GM10248 (cell line): ENCODE measurements around the gene MRPL41.
A peak's percentile ranks its signal among the peaks of the same experiment; 100 is the strongest.
"Not testable (repeated sequence)": the region's sequence is repeated elsewhere in the genome, so short reads cannot be mapped to it uniquely, and the experiment has no call there.

Experiments used
- CTCF ChIA-PET: fragments of 300-600 bp; sonication (Branson Sonifier 250); formaldehyde crosslinking; extraction: SDS; loops from one replicate; lab custom pipeline; 2021; ENCODE audit warnings: antibody characterized with exemption; lab: Yijun Ruan, JAX
- POLR2A ChIA-PET: fragments of 350-650 bp; sonication (Branson Sonifier 250); formaldehyde crosslinking; extraction: SDS; loops from one replicate; lab custom pipeline; 2020; ENCODE audit warnings: antibody characterized with exemption; lab: Yijun Ruan, JAX
- DNase-seq: peaks from one replicate; pipeline ENCODE4 v3.0.0; 2012; ENCODE audit errors: extremely low spot score
- TF ChIP-seq, protein P1 (sequence below): IDR thresholded peaks from 2 replicates; pipeline ENCODE4 v1.5.1; 2012; ENCODE audit warnings: mild to moderate bottlenecking, low read depth; ENCODE audit errors: extremely low read depth, missing control alignments, control extremely low read depth

Gene MRPL41

DNA sequence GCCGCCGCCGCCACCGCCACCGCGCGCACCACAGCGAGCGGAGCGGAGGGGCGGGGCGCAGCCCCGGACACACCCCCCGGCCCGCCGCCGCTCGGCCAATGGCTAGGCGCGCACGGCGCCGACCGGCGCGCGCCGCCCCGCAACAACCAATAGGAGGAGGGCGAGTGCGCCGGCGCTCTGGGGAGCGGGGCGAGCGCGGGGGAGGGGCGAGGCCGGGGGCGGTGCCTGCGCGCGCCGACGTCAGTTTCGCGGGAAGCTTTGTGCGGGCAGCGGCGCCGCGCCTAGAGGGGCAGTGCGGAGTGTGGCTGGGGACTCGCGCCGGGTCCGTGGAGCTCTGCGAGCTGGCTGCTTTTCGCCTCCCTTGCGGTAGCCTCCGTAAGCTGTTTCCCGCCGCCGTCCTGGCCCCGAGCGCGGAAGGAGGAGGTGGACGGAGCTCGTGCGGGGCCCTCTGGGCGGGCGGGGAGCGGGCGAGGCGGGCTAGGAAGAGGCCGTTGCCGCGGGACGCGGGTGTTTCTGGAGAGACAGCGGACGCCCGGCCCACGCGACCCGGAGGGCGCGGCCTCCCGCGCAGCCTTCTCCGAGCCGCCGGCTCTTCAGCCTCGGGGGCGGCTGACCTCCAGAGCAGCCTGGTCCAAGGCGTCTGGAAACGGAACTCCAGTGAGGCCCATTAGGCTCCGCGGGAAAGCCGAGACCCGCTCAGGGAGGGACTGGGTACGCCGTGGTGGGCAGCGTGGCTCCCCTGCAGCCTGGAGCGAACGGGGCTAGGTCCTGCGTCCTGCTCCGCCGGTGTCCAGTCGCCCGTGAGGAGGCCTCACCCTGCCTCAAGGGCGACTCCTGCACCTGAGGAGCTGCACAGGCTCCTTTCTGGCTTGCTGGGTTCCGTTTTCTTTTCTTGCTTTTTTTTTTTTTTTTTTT, 39.0 kb downstream of the MRPL41 start, which contains the start of gene ZMYND19:
Gene ZMYND19, minus strand, starts transcription at position 44 of the 915 bp plus-strand sequence. CDS start 249 bp downstream, outside the sequence.
- peak; percentile 100 for DNase-seq
- ChIA-PET CTCF (interaction anchor here (1.9 to 8.3 kb wide), 2 partner anchors 11 to 17 kb away, joined by 6 to 74 read pairs; partner anchors contain the start of gene DPH7), POLR2A (interaction anchor here (0.9 to 1.1 kb wide), 2 partner anchors 15 to 39 kb away, joined by 3 to 4 read pairs; partner anchors contain the start of gene MRPL41)
- TF ChIP-seq, protein P1, sequence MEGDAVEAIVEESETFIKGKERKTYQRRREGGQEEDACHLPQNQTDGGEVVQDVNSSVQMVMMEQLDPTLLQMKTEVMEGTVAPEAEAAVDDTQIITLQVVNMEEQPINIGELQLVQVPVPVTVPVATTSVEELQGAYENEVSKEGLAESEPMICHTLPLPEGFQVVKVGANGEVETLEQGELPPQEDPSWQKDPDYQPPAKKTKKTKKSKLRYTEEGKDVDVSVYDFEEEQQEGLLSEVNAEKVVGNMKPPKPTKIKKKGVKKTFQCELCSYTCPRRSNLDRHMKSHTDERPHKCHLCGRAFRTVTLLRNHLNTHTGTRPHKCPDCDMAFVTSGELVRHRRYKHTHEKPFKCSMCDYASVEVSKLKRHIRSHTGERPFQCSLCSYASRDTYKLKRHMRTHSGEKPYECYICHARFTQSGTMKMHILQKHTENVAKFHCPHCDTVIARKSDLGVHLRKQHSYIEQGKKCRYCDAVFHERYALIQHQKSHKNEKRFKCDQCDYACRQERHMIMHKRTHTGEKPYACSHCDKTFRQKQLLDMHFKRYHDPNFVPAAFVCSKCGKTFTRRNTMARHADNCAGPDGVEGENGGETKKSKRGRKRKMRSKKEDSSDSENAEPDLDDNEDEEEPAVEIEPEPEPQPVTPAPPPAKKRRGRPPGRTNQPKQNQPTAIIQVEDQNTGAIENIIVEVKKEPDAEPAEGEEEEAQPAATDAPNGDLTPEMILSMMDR, result no peak

DNA sequence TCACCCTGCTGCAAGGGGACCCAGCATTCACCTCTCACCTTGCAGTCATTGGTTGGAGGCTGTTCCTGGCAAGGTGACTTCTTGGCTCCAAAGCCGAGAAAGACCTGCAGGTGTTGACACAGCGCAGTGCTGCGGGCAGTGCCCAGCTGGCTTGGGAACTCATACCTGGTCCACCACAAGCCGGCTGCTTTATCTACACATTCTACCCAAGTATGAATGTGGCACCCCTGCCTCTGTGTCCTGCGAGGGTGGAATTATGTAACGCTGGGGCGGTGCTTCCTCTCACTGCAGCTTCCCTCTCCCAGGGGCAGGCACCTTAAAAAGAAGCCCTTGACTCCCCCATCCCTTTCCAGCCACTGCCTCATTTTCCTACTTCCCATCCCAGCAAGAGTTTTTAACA, 41.1 kb downstream of the MRPL41 start:
- ChIA-PET CTCF (interaction anchor here (8.3 kb wide), 1 partner anchor 13 kb away, joined by 74 read pairs; the partner anchor contains the start of gene DPH7), POLR2A (no interaction called here)
- DNase-seq, result no peak
- TF ChIP-seq, protein P1, result no peak

DNA sequence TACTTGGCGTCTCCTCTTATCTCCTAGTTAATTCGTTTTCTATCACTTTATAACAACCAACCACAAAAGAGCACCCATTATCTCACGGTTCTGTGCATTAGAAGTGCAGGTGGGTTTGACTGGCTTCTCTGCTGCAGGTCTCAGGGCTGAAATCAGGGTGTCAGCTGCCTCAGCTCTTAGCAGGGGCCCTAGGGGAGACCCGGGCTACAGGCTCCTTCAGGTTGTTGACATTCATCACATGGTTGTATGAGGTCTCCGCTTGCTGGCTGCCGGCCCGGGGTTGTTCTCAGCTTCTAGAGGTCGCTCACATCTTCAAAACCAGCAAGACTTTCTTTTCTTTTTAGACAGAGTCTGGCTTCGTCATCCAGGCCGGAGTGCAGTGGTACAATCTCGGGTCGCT, 41.5 kb downstream of the MRPL41 start:
- ChIA-PET CTCF (interaction anchor here (8.3 kb wide), 1 partner anchor 14 kb away, joined by 74 read pairs; the partner anchor contains the start of gene DPH7), POLR2A (no interaction called here)
- no peak for DNase-seq
- TF ChIP-seq, protein P1, result no peak

DNA sequence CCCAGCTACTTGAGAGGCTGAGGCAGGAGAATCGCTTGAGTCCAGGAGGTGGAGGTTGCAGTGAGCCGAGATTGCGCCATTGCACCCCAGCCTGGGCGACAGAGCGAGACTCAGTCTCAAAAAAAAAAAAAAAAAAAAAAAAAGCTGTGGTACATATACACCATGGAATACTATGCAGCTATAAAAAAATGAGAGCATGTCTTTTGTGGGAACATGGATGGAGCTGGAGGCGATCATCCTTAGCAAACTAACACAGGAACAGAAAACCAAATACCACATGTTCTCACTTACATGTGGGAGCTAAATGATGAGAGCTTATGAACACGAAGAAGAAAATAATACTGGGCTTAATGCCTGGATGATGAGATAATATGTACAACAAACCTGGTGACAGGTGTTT, 44.9 kb downstream of the MRPL41 start:
- POLR2A ChIA-PET, DNase-seq: not testable (repeated sequence)
- CTCF ChIA-PET, result interaction anchor here (0.8 kb wide), 1 partner anchor 17 kb away, joined by 3 read pairs; no protein-coding TSS in a partner anchor

DNA sequence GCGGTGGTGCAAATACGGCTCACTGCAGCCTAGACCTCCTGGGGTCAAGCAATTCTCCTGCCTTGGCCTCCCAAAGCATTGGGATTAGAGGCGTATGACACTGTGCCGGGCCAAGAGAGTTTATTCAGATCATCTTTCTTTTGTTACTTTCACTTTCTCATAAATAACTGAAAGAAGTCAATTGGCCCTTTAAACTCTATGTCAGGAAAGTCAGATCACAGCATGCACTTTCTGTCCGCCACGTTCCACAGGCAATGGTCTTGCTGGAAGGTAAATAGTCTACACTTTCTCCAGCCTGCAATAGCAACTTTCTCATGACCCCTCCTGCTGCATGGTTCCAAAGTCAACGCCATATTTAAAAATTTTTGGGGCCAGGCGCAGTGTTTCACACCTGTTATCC, 47.3 kb downstream of the MRPL41 start:
- TF ChIP-seq, protein P1, result no peak
- no peak for DNase-seq
- ChIA-PET CTCF (interaction anchor here (0.9 to 1.7 kb wide), 3 partner anchors 11 to 20 kb away, joined by 3 to 4 read pairs (median 3); partner anchors contain the start of gene DPH7), POLR2A (no interaction called here)
